Measurements from ENCODE around the gene MSH6.
"Not testable (repeated sequence)": the region's sequence is repeated elsewhere in the genome, so short reads cannot be mapped to it uniquely, and the experiment has no call there.

Gene MSH6

GRCh38 chr2:47843407-47843806 is 60.5 kb downstream of the MSH6 start:
- peaks cover 12% of the 10 kb centered on the region for H3K36me3 ChIP-seq (ENCODE audit: control insufficient read depth, insufficient read depth, low read length)
- no peaks in the 10 kb centered on the region for H3K4me1 ChIP-seq (ENCODE audit: control insufficient read depth, insufficient read depth, low read length)
- H3K4me3 ChIP-seq (ENCODE audit: low read depth, low read length): no peak overlapping the region
- no peak overlapping the region for H3K27ac ChIP-seq (ENCODE audit: low read depth, low read length)
- H3K27me3 ChIP-seq (ENCODE audit: control insufficient read depth, insufficient read depth, low read length): no peaks in the 10 kb centered on the region
- no peaks in the 10 kb centered on the region for H3K9me3 ChIP-seq (ENCODE audit: control insufficient read depth, insufficient read depth, low read depth, low read length)
- H3K9ac ChIP-seq (ENCODE audit: low read length): no peak overlapping the region

GRCh38 chr2:47844162-47844561 is 61.2 kb downstream of the MSH6 start:
- Histone ChIP-seq H3K4me1 (ENCODE audit: control insufficient read depth, insufficient read depth, low read length) (no peaks in the 10 kb centered on the region), H3K27me3 (ENCODE audit: control insufficient read depth, insufficient read depth, low read length) (no peaks in the 10 kb centered on the region), H3K9ac (ENCODE audit: low read length) (no peak overlapping the region), H3K9me3 (ENCODE audit: control insufficient read depth, insufficient read depth, low read depth, low read length) (no peaks in the 10 kb centered on the region), H3K36me3 (ENCODE audit: control insufficient read depth, insufficient read depth, low read length) (peaks cover 5% of the 10 kb centered on the region), H3K27ac (ENCODE audit: low read depth, low read length) (no peak overlapping the region), H3K4me3 (ENCODE audit: low read depth, low read length) (no peak overlapping the region)

GRCh38 chr2:47849368-47849767 is 66.4 kb downstream of the MSH6 start:
- no peaks in the 10 kb centered on the region for H3K4me1 ChIP-seq (ENCODE audit: control insufficient read depth, insufficient read depth, low read length)
- H3K4me3 ChIP-seq (ENCODE audit: low read depth, low read length): no peak overlapping the region
- no peaks in the 10 kb centered on the region for H3K27me3 ChIP-seq (ENCODE audit: control insufficient read depth, insufficient read depth, low read length)
- H3K36me3 ChIP-seq (ENCODE audit: control insufficient read depth, insufficient read depth, low read length): no peaks in the 10 kb centered on the region
- H3K9ac ChIP-seq (ENCODE audit: low read length): no peak overlapping the region
- H3K9me3 ChIP-seq (ENCODE audit: control insufficient read depth, insufficient read depth, low read depth, low read length): no peaks in the 10 kb centered on the region
- H3K27ac ChIP-seq (ENCODE audit: low read depth, low read length): no peak overlapping the region

DNA sequence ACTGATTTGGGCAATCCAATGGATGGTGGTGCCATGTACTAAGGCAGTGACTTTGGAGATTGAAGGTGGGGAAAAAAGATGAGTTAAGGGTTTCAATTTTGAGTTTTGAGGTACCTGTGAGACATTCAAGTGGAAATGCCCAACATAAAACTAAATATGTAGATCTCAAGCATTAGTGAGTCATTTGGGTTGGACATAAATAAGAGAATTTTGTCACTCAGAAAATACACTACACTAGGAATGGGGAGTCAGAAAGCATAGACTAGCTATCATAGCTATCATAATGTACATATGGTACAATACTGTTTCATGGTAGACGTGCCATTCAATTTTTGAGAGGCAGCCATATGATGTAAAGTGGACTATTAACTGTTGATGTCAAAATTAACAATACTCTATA is 67.3 kb downstream of the MSH6 start:
- H3K9ac ChIP-seq (ENCODE audit: low read length): no peak overlapping the region
- H3K9me3 ChIP-seq (ENCODE audit: control insufficient read depth, insufficient read depth, low read depth, low read length): no peaks in the 10 kb centered on the region
- no peak overlapping the region for H3K4me3 ChIP-seq (ENCODE audit: low read depth, low read length)
- H3K27me3 ChIP-seq (ENCODE audit: control insufficient read depth, insufficient read depth, low read length): no peaks in the 10 kb centered on the region
- no peak overlapping the region for H3K27ac ChIP-seq (ENCODE audit: low read depth, low read length)
- no peaks in the 10 kb centered on the region for H3K36me3 ChIP-seq (ENCODE audit: control insufficient read depth, insufficient read depth, low read length)
- no peaks in the 10 kb centered on the region for H3K4me1 ChIP-seq (ENCODE audit: control insufficient read depth, insufficient read depth, low read length)

GRCh38 chr2:47853067-47853777 is 70.3 kb downstream of the MSH6 start:
- H3K27me3 ChIP-seq (ENCODE audit: control insufficient read depth, insufficient read depth, low read length); H3K4me1 ChIP-seq (ENCODE audit: control insufficient read depth, insufficient read depth, low read length); H3K27ac ChIP-seq (ENCODE audit: low read depth, low read length); H3K36me3 ChIP-seq (ENCODE audit: control insufficient read depth, insufficient read depth, low read length); H3K9ac ChIP-seq (ENCODE audit: low read length); H3K9me3 ChIP-seq (ENCODE audit: control insufficient read depth, insufficient read depth, low read depth, low read length); H3K4me3 ChIP-seq (ENCODE audit: low read depth, low read length): not testable (repeated sequence)

Data from HUES6 (cell line).